K562 (cell line): ENCODE results near the gene WDR88. TPM values are rescaled to one million over a fixed set of nuclear protein-coding genes. Genes with fewer than 3 reads are reported as not detected.

Source experiments
- HNRNPUL1 ChIP-seq: fragments of 200-400 bp; formaldehyde crosslinking; IDR thresholded peaks from 2 replicates; pipeline ENCODE4 v1.6.1; 2017; ENCODE audit warnings: low read length
- LEF1 ChIP-seq: fragments of 450-650 bp; IDR thresholded peaks from 2 replicates; pipeline ENCODE4 v1.6.1; 2016; ENCODE audit warnings: mild to moderate bottlenecking
- MNT ChIP-seq, 2 experiments: fragments of 450-650 bp; conservative IDR thresholded peaks; 2 replicates each; pipeline ENCODE4 v1.6.1; 2017; ENCODE audit warnings: mild to moderate bottlenecking in 2 of 2, moderate library complexity in 2 of 2
- SRSF3 ChIP-seq: fragments of 200-400 bp; formaldehyde crosslinking; IDR thresholded peaks from 2 replicates; pipeline ENCODE4 v1.6.1; 2016; ENCODE audit warnings: mild to moderate bottlenecking, low read length, moderate library complexity; ENCODE audit not compliant: insufficient read depth
- ZBTB11 ChIP-seq, 3 experiments: fragments of 200-800 bp in 1 of 3; fragments of 250-450 bp in 1 of 3; fragments of 450-650 bp in 1 of 3; sonication (Bioruptor Pico) in 1 of 3; sonication (Bioruptor generic) in 1 of 3; formaldehyde crosslinking in 1 of 3; IDR thresholded peaks; 2 replicates each; pipeline versions ENCODE4 v1.6.1 to v1.8.0; 2016 to 2022; ENCODE audit warnings: mild to moderate bottlenecking in 2 of 3, missing genetic modification characterization in 2 of 3, missing compliant biosample characterization in 1 of 3, moderate library complexity in 1 of 3
- ZNF75A ChIP-seq: fragments of 450-650 bp; formaldehyde crosslinking; IDR thresholded peaks from 2 replicates; pipeline ENCODE4 v1.4.0; 2020; ENCODE audit warnings: mild to moderate bottlenecking
- ZNF780A ChIP-seq: fragments of 250-450 bp; sonication (Bioruptor Pico); IDR thresholded peaks from 2 replicates; pipeline ENCODE4 v1.5.0; 2021; ENCODE audit warnings: mild to moderate bottlenecking
- polyA plus RNA-seq, 8 experiments: library from polyadenylated mRNA; depleted of rRNA in 4 of 8; stranded (reverse) in 5 of 8; unstranded in 3 of 8; fragments of >200 nt; fragmentation: Nextera tagmentation in 2 of 8; fragmentation: Illumina TruSeq in 1 of 8; extraction: Ambion mirVana in 2 of 8; extraction: Trizol in 1 of 8; gene quantifications; 2 replicates each; pipeline versions ENCODE4 v1.2.1 to v1.2.3, GENCODE V29; 2011 to 2014; ENCODE audit warnings: inconsistent platforms in 1 of 8, missing spikeins in 1 of 8
- total RNA-seq, 7 experiments: library from RNA; depleted of rRNA in 6 of 7; stranded (reverse); fragments of >200 nt in 6 of 7; fragmentation: Illumina TruSeq in 2 of 7; extraction: Trizol in 2 of 7; gene quantifications; 2 replicates each; pipeline versions ENCODE4 v1.2.1 to v1.2.3, GENCODE V29; 2011 to 2021; ENCODE audit warnings: low replicate concordance in 1 of 7

Gene WDR88
- total and polyA plus RNA-seq, 9 of the 15 experiments (the other 6 are each of a cell fraction or from before 2014, with no cell fraction given), result 0.03 to 0.04 TPM; not detected in 7

- no peak for TF ChIP-seq MNT (conservative IDR thresholded peaks at IDR 0.05)
- no peak for TF ChIP-seq SRSF3
- TF ChIP-seq ZBTB11 (CRISPR knock-in tag; IDR thresholded peaks at IDR 0.05), result no peak
- no peak for TF ChIP-seq LEF1
- TF ChIP-seq ZNF780A (CRISPR knock-in tag), result no peak
- TF ChIP-seq ZNF75A (CRISPR knock-in tag), result no peak
- no peak for TF ChIP-seq HNRNPUL1
Observed at GRCh38 chr19:33157906-33158305, 26.0 kb downstream of the WDR88 start (continued).
